NOMO-1 treated with dmso at 0.1 percent for 144 hours (cell line): ENCODE data around the gene ME3.

ENCODE experiments used
- DNase-seq: peaks from one replicate; lab custom pipeline; 2025; ENCODE audit not compliant: unreplicated experiment; lab: John Stamatoyannopoulos, UW

The ME3 gene

DNA sequence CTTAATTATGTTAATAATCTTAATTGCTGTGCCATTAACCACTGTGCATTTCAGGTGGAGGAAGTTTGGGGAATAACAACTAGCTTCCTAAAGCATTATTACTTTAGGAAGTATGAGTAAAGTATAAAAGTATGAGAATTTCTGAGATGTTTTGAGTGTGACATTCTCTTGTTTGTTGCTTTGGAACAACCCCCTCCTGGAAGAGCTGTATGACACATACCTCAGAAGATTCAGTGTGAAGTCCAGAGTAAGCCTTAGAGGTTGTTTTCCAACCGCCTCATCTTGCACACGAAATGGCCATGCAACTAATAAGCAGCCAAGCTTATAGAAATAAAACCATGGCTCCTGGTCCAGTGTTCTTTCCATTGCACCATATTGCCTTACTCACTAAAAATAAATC is 276.0 kb downstream of the ME3 start:
- DNase-seq: no peak

GRCh38 chr11:86395061-86395551 is 277.3 kb downstream of the ME3 start:
- no peak for DNase-seq
